Karpas-422 (cell line): ENCODE results near the gene EDNRB. TPM values are rescaled to one million over a fixed set of nuclear protein-coding genes. Genes with fewer than 3 reads are reported as not detected.

Experiments
- DNase-seq: peaks from one replicate; pipeline ENCODE4 v3.0.0-alpha.2; 2015
- H2AFZ ChIP-seq: fragments of 200-600 bp; sonication (generic); 2 replicates; pipeline ENCODE4 v1.6.1; 2014; ENCODE audit warnings: antibody characterized with exemption, low read length, mixed read lengths
- H3K27ac ChIP-seq: fragments of 200-600 bp; sonication (generic); 2 replicates; pipeline ENCODE4 v1.5.1; 2014; ENCODE audit warnings: mild to moderate bottlenecking, low read length, moderate library complexity
- H3K27me3 ChIP-seq: fragments of 200-600 bp; sonication (generic); 2 replicates; pipeline ENCODE4 v1.6.1; 2014; ENCODE audit warnings: low read length, mixed read lengths
- H3K36me3 ChIP-seq: fragments of 200-600 bp; sonication (generic); 2 replicates; pipeline ENCODE4 v1.6.1; 2014; ENCODE audit warnings: low read length, mixed read lengths; ENCODE audit not compliant: insufficient read depth
- H3K4me1 ChIP-seq: fragments of 200-600 bp; sonication (generic); 2 replicates; pipeline ENCODE4 v1.6.1; 2014; ENCODE audit warnings: mild to moderate bottlenecking, low read length, mixed read lengths
- H3K4me2 ChIP-seq: fragments of 200-600 bp; sonication (generic); 2 replicates; pipeline ENCODE4 v1.6.1; 2014; ENCODE audit warnings: low read length, low read depth, mild to moderate bottlenecking; ENCODE audit not compliant: poor library complexity, severe bottlenecking
- H3K4me3 ChIP-seq: fragments of 200-600 bp; sonication (generic); 2 replicates; pipeline ENCODE4 v1.5.1; 2014; ENCODE audit warnings: mild to moderate bottlenecking, antibody characterized with exemption, low read length, mixed read lengths
- H3K79me2 ChIP-seq: fragments of 200-600 bp; sonication (generic); 2 replicates; pipeline ENCODE4 v1.6.1; 2014; ENCODE audit warnings: mild to moderate bottlenecking, low read length, mixed read lengths
- H3K9ac ChIP-seq: fragments of 200-600 bp; sonication (generic); 2 replicates; pipeline ENCODE4 v1.6.0; 2014; ENCODE audit warnings: low read length
- H3K9me2 ChIP-seq: fragments of 200-600 bp; sonication (generic), shearing (Covaris generic); replicated peaks from 2 replicates; pipeline ENCODE4 v1.6.0; 2014; ENCODE audit warnings: mild to moderate bottlenecking, low read length, moderate library complexity; ENCODE audit not compliant: insufficient read depth
- H3K9me3 ChIP-seq: fragments of 300-700, 200-600 bp; sonication (generic); 2 replicates; pipeline ENCODE4 v1.6.1; 2014; ENCODE audit warnings: low read length, mixed read lengths
- H4K20me1 ChIP-seq: fragments of 200-600 bp; sonication (generic); 2 replicates; pipeline ENCODE4 v1.6.1; 2014; ENCODE audit warnings: mild to moderate bottlenecking, antibody characterized with exemption, low read length, low read depth; ENCODE audit not compliant: insufficient read depth
- total RNA-seq: library from RNA; depleted of rRNA; stranded (reverse); fragments of >200 nt; shearing (Covaris generic); gene quantifications from 2 replicates; pipeline ENCODE4 v1.2.3, GENCODE V29; 2014; ENCODE audit warnings: low replicate concordance

Gene EDNRB
- total RNA-seq, 1 experiment from 2014 or later, result not detected

GRCh38 chr13:77925616-77926015 lies 7.0 kb upstream of the EDNRB start:
- Histone ChIP-seq H3K9me2 (no peaks in the 10 kb centered on the region), H3K27me3 (no peaks in the 10 kb centered on the region), H2AFZ (no peak overlapping the region), H3K4me3 (no peak overlapping the region), H3K4me2 (no peak overlapping the region), H3K9ac (no peak overlapping the region), H3K9me3 (no peaks in the 10 kb centered on the region), H3K27ac (no peak overlapping the region), H3K4me1 (no peaks in the 10 kb centered on the region), H3K79me2 (no peaks in the 10 kb centered on the region), H4K20me1 (no peaks in the 10 kb centered on the region), H3K36me3 (no peaks in the 10 kb centered on the region)
- DNase-seq, result no peak

GRCh38 chr13:77919921-77920294 lies 1.3 kb upstream of the EDNRB start:
- Histone ChIP-seq H3K79me2 (no peaks in the 10 kb centered on the region), H3K4me1 (no peaks in the 10 kb centered on the region), H2AFZ (no peak overlapping the region), H3K9me3 (no peaks in the 10 kb centered on the region), H3K27me3 (no peaks in the 10 kb centered on the region), H4K20me1 (no peaks in the 10 kb centered on the region), H3K9me2 (no peaks in the 10 kb centered on the region), H3K4me3 (no peak overlapping the region), H3K27ac (no peak overlapping the region), H3K4me2 (no peak overlapping the region), H3K36me3 (no peaks in the 10 kb centered on the region), H3K9ac (no peak overlapping the region)
- no peak for DNase-seq

- Histone ChIP-seq H3K4me1 (no peaks in the 10 kb centered on the region), H3K9me3 (no peaks in the 10 kb centered on the region), H2AFZ (no peak overlapping the region), H3K4me2 (no peak overlapping the region), H4K20me1 (no peaks in the 10 kb centered on the region), H3K4me3 (no peak overlapping the region), H3K9ac (no peak overlapping the region), H3K27me3 (no peaks in the 10 kb centered on the region), H3K79me2 (no peaks in the 10 kb centered on the region), H3K27ac (no peak overlapping the region), H3K9me2 (no peaks in the 10 kb centered on the region), H3K36me3 (no peaks in the 10 kb centered on the region)
- no peak for DNase-seq
Measured at GRCh38 chr13:77919246-77919920, 752 bp upstream of the EDNRB start.

GRCh38 chr13:77916488-77916887 lies 2.1 kb downstream of the EDNRB start:
- H3K27ac ChIP-seq, result no peak overlapping the region
- no peaks in the 10 kb centered on the region for H3K27me3 ChIP-seq
- H3K9me2 ChIP-seq, result no peaks in the 10 kb centered on the region
- H3K9ac ChIP-seq, result no peak overlapping the region
- H3K79me2 ChIP-seq, result no peaks in the 10 kb centered on the region
- H3K4me1 ChIP-seq, result no peaks in the 10 kb centered on the region
- H3K9me3 ChIP-seq, result no peaks in the 10 kb centered on the region
- no peak overlapping the region for H2AFZ ChIP-seq
- H4K20me1 ChIP-seq, result no peaks in the 10 kb centered on the region
- no peaks in the 10 kb centered on the region for H3K36me3 ChIP-seq
- H3K4me2 ChIP-seq, result no peak overlapping the region
- DNase-seq, result no peak
- H3K4me3 ChIP-seq, result no peak overlapping the region

GRCh38 chr13:77915686-77916085 lies 2.9 kb downstream of the EDNRB start:
- no peak overlapping the region for H3K4me2 ChIP-seq
- no peaks in the 10 kb centered on the region for H3K79me2 ChIP-seq
- no peaks in the 10 kb centered on the region for H4K20me1 ChIP-seq
- H3K36me3 ChIP-seq, result no peaks in the 10 kb centered on the region
- no peak overlapping the region for H2AFZ ChIP-seq
- H3K27me3 ChIP-seq, result no peaks in the 10 kb centered on the region
- H3K4me3 ChIP-seq, result no peak overlapping the region
- no peaks in the 10 kb centered on the region for H3K9me3 ChIP-seq
- H3K9me2 ChIP-seq, result no peaks in the 10 kb centered on the region
- H3K9ac ChIP-seq, result no peak overlapping the region
- DNase-seq, result no peak
- H3K27ac ChIP-seq, result no peak overlapping the region
- no peaks in the 10 kb centered on the region for H3K4me1 ChIP-seq

GRCh38 chr13:77913003-77913402 lies 5.6 kb downstream of the EDNRB start:
- Histone ChIP-seq H2AFZ (no peak overlapping the region), H3K4me3 (no peak overlapping the region), H3K27ac (no peak overlapping the region), H3K4me2 (no peak overlapping the region), H3K79me2 (no peaks in the 10 kb centered on the region), H4K20me1 (no peaks in the 10 kb centered on the region), H3K9me3 (no peaks in the 10 kb centered on the region), H3K9ac (no peak overlapping the region), H3K9me2 (no peaks in the 10 kb centered on the region), H3K4me1 (no peaks in the 10 kb centered on the region), H3K36me3 (no peaks in the 10 kb centered on the region), H3K27me3 (no peaks in the 10 kb centered on the region)
- DNase-seq, result no peak

GRCh38 chr13:77911751-77912150 lies 6.9 kb downstream of the EDNRB start:
- Histone ChIP-seq H3K4me3 (no peak overlapping the region), H3K9me2 (no peaks in the 10 kb centered on the region), H3K4me1 (no peaks in the 10 kb centered on the region), H3K27ac (no peak overlapping the region), H3K27me3 (no peaks in the 10 kb centered on the region), H3K9me3 (no peaks in the 10 kb centered on the region), H2AFZ (no peak overlapping the region), H3K9ac (no peak overlapping the region), H3K36me3 (no peaks in the 10 kb centered on the region), H3K4me2 (no peak overlapping the region), H3K79me2 (no peaks in the 10 kb centered on the region), H4K20me1 (no peaks in the 10 kb centered on the region)
- DNase-seq, result no peak

GRCh38 chr13:77909827-77910226 lies 8.8 kb downstream of the EDNRB start:
- Histone ChIP-seq H3K9ac (no peak overlapping the region), H4K20me1 (no peaks in the 10 kb centered on the region), H3K27me3 (no peaks in the 10 kb centered on the region), H3K27ac (no peak overlapping the region), H3K79me2 (no peaks in the 10 kb centered on the region), H3K9me3 (no peaks in the 10 kb centered on the region), H3K4me1 (no peaks in the 10 kb centered on the region), H3K4me3 (no peak overlapping the region), H2AFZ (no peak overlapping the region), H3K4me2 (no peak overlapping the region), H3K36me3 (no peaks in the 10 kb centered on the region), H3K9me2 (no peaks in the 10 kb centered on the region)
- no peak for DNase-seq

GRCh38 chr13:77908531-77908930 lies 10.1 kb downstream of the EDNRB start:
- Histone ChIP-seq H3K4me1 (no peaks in the 10 kb centered on the region), H2AFZ (no peak overlapping the region), H3K27me3 (no peaks in the 10 kb centered on the region)

More at GRCh38 chr13:77908531-77908930, 10.1 kb downstream of the EDNRB start:
- Histone ChIP-seq H3K36me3 (no peaks in the 10 kb centered on the region), H4K20me1 (no peaks in the 10 kb centered on the region), H3K9me3 (no peaks in the 10 kb centered on the region), H3K9me2 (no peaks in the 10 kb centered on the region), H3K9ac (no peak overlapping the region), H3K4me2 (no peak overlapping the region), H3K79me2 (no peaks in the 10 kb centered on the region), H3K27ac (no peak overlapping the region), H3K4me3 (no peak overlapping the region)
- no peak for DNase-seq
